Progenitor cell of endocrine pancreas (in vitro differentiated cells): ENCODE measurements around the gene ENTPD5. TPM values are rescaled to one million over a fixed set of nuclear protein-coding genes. Genes with fewer than 3 reads are reported as not detected.

Experiments used
- DNase-seq: peaks from one replicate; pipeline ENCODE4 v3.0.0; 2021; ENCODE audit warnings: low spot score; ENCODE audit not compliant: unreplicated experiment
- H3K27ac Mint-ChIP-seq: 2 replicates; pipeline ENCODE4 v1.8.0; 2021; ENCODE audit warnings: mild to moderate bottlenecking, moderate library complexity, mixed read lengths
- H3K27me3 Mint-ChIP-seq: 2 replicates; pipeline ENCODE4 v1.8.0; 2021; ENCODE audit warnings: mixed read lengths
- H3K36me3 Mint-ChIP-seq: 2 replicates; pipeline ENCODE4 v1.8.0; 2022; ENCODE audit warnings: mixed read lengths; ENCODE audit not compliant: insufficient read depth
- H3K4me1 Mint-ChIP-seq: 2 replicates; pipeline ENCODE4 v1.8.0; 2021; ENCODE audit warnings: low read depth, mixed read lengths
- H3K4me3 Mint-ChIP-seq: 2 replicates; pipeline ENCODE4 v1.8.0; 2021; ENCODE audit warnings: low read depth, mild to moderate bottlenecking, moderate library complexity, mixed read lengths
- H3K9me3 Mint-ChIP-seq: 2 replicates; pipeline ENCODE4 v1.8.0; 2021; ENCODE audit warnings: low read depth, mixed read lengths
- CTCF ChIP-seq: fragments of 200-600 bp; sonication (generic); IDR thresholded peaks from one replicate; pipeline ENCODE4 v1.5.0; 2021; ENCODE audit warnings: antibody characterized with exemption, mild to moderate bottlenecking; ENCODE audit not compliant: unreplicated experiment
- long read RNA-seq: library from polyadenylated mRNA; unstranded; transcript quantifications from one replicate; pipeline ENCODE4 v2.0.0, GENCODE V29; 2020
- total RNA-seq: library from RNA; stranded (reverse); gene quantifications from 2 replicates; pipeline ENCODE4 v1.2.1, GENCODE V29; 2021

The ENTPD5 gene
- total RNA-seq: 13.9 and 14.2 TPM in 2 replicates
- long read RNA-seq, full-length matches to known transcripts: 1 of 29 reads
- long read RNA-seq, partial matches to known transcripts: 3 of 29 reads
- long read RNA-seq, other reads (novel, unspliced or antisense): 25 of 29 reads

GRCh38 chr14:74018586-74019407 is at the start of gene ENTPD5, which contains the start of gene BBOF1:
TSS of gene ENTPD5 (minus strand) at chr14:74019288. CDS start at chr14:73988102, 31,186 bp downstream.
TSS of gene BBOF1 (plus strand) at chr14:74019349. CDS start at chr14:74019479, 130 bp downstream.
- peak; percentile 74 for DNase-seq
- Mint-ChIP-seq H3K9me3 (no peaks in the 10 kb centered on the region), H3K4me1 (peaks cover 9% of the 10 kb centered on the region), H3K36me3 (no peaks in the 10 kb centered on the region), H3K27ac (peak within 1 kb of the TSS; percentile 97), H3K4me3 (peak within 1 kb of the TSS; percentile 89), H3K27me3 (no peaks in the 10 kb centered on the region)
- TF ChIP-seq CTCF: no peak

- Mint-ChIP-seq H3K27me3 (no peaks in the 10 kb centered on the region), H3K4me1 (peaks cover 7% of the 10 kb centered on the region), H3K9me3 (no peaks in the 10 kb centered on the region), H3K27ac (no peak overlapping the region), H3K36me3 (peaks cover 22% of the 10 kb centered on the region), H3K4me3 (no peak overlapping the region)
- DNase-seq: no peak
- no peak for TF ChIP-seq CTCF
These were observed 46.9 kb upstream of the ENTPD5 start for GRCh38 chr14:74065746-74066575.

- no peaks in the 10 kb centered on the region for H3K27me3 Mint-ChIP-seq
- H3K36me3 Mint-ChIP-seq: peaks cover 28% of the 10 kb centered on the region
- peaks cover 7% of the 10 kb centered on the region for H3K4me1 Mint-ChIP-seq
- DNase-seq: no peak
- no peaks in the 10 kb centered on the region for H3K9me3 Mint-ChIP-seq
- no peak overlapping the region for H3K27ac Mint-ChIP-seq
- no peak overlapping the region for H3K4me3 Mint-ChIP-seq
- no peak for TF ChIP-seq CTCF
These were observed 45.8 kb upstream of the ENTPD5 start for GRCh38 chr14:74064883-74065282.

- Mint-ChIP-seq H3K4me3 (no peak overlapping the region), H3K4me1 (peaks cover 7% of the 10 kb centered on the region), H3K27ac (no peak overlapping the region), H3K36me3 (peaks cover 28% of the 10 kb centered on the region), H3K27me3 (no peaks in the 10 kb centered on the region), H3K9me3 (no peaks in the 10 kb centered on the region)
- TF ChIP-seq CTCF: no peak
- DNase-seq: no peak
These were observed 45.3 kb upstream of the ENTPD5 start for GRCh38 chr14:74064426-74064825.

- no peaks in the 10 kb centered on the region for H3K9me3 Mint-ChIP-seq
- DNase-seq: no peak
- H3K4me3 Mint-ChIP-seq: no peak overlapping the region
- no peak for TF ChIP-seq CTCF
- no peak overlapping the region for H3K27ac Mint-ChIP-seq
- H3K27me3 Mint-ChIP-seq: no peaks in the 10 kb centered on the region
- peaks cover 24% of the 10 kb centered on the region for H3K36me3 Mint-ChIP-seq
- peaks cover 7% of the 10 kb centered on the region for H3K4me1 Mint-ChIP-seq
These were observed 43.7 kb upstream of the ENTPD5 start for GRCh38 chr14:74062809-74063150.
